ENCODE results near the gene EPC1.

DNA sequence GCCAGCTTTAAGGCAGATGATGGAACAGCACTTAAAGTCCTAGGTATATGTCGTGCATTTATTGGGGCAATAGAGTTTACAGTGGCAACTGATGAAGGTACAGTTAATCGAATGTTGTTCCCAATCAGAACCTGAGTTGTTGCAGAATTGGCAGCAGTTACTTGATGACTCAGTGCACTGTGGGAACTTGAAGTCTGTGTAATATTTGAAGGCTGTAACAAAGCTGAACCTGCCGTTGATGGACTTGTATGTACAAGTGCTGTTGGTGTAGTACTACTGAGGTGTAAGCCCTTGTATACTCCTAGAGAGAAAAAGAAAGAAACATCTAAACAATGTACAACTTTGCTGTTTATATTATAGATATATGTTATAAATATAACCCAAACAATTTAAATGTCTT is 75.3 kb downstream of the EPC1 start:
- TF ChIP-seq RAD21 (IDR thresholded peaks at IDR 0.05; ENCODE audit: insufficient read depth, low read depth, low read length) (no peak), ZNF24 (IDR thresholded peaks at IDR 0.05) (no peak), TCF7 (IDR thresholded peaks at IDR 0.05; ENCODE audit: borderline replicate concordance) (no peak), POLR2AphosphoS5 (IDR thresholded peaks at IDR 0.05; ENCODE audit: low read length) (no peak)
- TF ChIP-seq, protein P1, sequence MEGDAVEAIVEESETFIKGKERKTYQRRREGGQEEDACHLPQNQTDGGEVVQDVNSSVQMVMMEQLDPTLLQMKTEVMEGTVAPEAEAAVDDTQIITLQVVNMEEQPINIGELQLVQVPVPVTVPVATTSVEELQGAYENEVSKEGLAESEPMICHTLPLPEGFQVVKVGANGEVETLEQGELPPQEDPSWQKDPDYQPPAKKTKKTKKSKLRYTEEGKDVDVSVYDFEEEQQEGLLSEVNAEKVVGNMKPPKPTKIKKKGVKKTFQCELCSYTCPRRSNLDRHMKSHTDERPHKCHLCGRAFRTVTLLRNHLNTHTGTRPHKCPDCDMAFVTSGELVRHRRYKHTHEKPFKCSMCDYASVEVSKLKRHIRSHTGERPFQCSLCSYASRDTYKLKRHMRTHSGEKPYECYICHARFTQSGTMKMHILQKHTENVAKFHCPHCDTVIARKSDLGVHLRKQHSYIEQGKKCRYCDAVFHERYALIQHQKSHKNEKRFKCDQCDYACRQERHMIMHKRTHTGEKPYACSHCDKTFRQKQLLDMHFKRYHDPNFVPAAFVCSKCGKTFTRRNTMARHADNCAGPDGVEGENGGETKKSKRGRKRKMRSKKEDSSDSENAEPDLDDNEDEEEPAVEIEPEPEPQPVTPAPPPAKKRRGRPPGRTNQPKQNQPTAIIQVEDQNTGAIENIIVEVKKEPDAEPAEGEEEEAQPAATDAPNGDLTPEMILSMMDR (IDR thresholded peaks at IDR 0.05 in 2 of 3, conservative IDR thresholded peaks at IDR 0.05 in 1 of 3; ENCODE audit: control insufficient read depth in 2 of 3, extremely low read depth in 1 of 3, insufficient read depth in 1 of 3, low read depth in 3 of 3, low read length in 3 of 3): no peak

All from GM12878 (cell line).